HG03520 (cell line): ENCODE measurements around the gene TP53TG5.

ENCODE experiments used
- ATAC-seq: cut with Tn5 transposase; IDR thresholded peaks from one replicate; pipeline ENCODE4 v1.9.1; 2021; ENCODE audit warnings: mild to moderate bottlenecking, moderate library complexity; ENCODE audit not compliant: unreplicated experiment

The TP53TG5 gene

GRCh38 chr20:45347936-45348778, 30.0 kb downstream of the TP53TG5 start, which contains the start of gene SDC4:
SDC4 (minus strand) TSS chr20:45348424; CDS start chr20:45348384, 40 bp downstream.
- no peak for ATAC-seq

DNA sequence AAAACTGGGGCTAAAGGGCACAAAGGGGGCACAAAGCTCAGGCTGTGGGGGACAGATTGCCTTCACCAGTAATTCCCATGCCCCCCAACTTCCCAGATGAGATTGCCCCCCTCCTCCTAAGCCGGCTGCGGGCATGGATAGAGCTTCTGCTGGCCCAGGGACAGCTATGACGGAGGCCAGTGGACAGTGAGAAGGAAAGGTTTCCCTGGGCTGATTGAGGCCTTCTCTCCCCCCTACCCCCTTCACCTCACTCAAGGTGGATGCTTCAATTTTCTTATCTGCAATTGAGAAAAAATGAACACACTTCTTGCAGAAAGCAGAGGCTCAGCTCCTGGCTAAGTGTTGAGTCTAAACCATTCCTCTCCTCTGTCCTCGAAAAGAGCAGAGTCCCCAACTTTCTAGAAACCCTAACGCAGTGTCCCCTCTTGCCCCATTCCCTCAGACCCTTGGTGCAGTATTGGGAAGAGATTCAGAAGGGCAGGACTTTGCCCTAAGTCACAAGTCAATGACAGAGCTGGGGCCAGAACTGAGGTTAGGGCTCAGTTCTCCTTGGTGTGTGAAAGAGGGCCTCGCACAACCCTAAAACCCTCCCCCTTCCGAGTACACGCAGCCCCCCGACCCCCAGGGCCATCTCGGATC, 30.7 kb downstream of the TP53TG5 start:
- ATAC-seq, result no peak

GRCh38 chr20:45346851-45347250, 31.3 kb downstream of the TP53TG5 start:
- ATAC-seq, result no peak

DNA sequence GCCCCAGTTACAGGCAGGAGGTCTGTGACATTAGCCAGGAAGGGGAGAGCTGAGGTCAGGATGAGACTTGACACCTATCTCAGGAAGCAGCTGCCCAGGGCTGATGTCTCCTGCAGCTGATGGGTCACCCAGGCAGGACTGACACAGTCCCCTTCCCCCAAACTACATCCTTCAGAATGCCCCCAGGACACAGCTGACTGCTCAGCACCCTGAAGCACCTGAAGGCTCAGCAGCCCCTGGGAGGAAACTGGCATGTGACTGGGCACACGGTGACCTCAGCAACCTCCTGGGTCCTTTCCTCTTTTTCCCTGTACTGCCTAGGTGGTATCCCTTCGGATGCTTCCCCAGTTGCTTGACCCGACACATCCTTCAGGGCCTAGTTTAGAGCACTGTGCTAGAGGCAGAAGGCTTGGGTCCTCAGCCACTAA, 31.8 kb downstream of the TP53TG5 start:
- ATAC-seq, result no peak

DNA sequence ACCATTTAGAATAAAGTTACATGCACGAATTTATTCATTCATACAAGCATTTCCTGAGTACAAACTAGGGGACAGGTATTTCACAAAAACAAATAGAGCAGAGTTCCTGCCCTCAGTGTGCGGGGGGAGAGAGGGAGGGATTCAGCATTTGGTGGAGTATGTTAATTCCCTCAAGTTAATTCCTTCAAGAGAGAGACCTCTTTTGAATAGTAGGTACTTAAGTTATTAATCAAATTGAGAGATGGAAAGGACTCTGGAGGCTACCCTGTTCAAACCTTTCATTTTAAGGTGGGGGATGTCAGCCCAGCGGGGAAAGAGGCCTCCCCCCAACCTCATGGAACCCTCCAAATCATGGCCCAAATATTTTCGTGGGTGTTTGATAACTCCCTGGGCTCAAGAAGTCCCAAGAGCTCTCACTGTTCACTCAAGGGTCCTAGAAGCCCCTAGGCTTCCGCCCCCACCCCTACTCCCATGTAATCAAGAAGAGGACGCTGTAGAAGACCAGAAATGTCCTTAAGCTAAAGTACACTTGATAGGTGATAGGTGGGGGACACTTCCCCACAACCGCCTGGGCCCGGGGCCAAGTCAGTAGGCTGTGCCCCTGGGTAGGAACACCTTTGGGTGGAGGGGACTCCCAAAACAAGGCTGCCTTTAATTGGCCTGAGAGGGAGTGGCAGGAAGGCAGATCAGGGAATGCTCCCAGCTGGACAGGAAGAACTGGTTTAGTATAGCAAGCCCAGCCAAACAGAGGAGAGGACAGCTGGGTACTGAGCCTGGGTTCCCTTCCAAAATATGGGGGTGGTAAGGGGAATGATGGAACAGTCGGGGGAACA, 32.8 kb downstream of the TP53TG5 start:
- no peak for ATAC-seq

DNA sequence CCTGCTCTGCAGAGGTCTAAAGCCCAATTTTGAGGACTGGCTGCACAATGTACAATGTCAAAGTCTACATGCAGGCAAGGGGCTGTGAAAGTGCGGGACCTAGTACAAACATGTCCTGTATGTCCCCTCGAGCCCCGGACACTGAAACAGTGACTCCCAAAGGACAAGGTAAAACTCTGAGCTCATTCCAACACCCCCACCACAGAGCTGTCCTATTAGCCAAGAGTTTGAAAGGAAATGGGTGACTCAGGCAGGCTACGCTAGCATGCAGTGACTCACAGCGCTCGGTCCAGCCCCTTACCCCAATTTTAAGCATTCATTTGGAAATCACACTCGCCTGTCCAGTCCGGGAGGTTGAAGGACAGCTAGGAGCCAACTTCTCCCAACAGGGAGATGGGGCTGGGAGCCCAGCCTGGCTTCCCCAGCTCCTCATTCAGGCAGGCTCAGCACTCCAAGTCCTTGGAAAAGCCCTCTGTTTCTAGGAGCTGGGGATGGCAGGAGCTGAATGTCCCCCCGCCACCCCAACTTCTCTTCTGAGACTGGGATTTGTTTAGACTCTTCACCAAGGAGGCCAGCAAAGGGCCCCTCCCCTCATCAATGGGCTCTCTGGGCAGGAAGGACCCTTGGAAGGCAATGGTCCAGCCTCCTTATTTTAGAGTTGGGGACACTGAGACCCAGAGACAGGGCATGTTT, 33.8 kb downstream of the TP53TG5 start:
- no peak for ATAC-seq

GRCh38 chr20:45343532-45344167, 34.5 kb downstream of the TP53TG5 start:
- ATAC-seq, result no peak

DNA sequence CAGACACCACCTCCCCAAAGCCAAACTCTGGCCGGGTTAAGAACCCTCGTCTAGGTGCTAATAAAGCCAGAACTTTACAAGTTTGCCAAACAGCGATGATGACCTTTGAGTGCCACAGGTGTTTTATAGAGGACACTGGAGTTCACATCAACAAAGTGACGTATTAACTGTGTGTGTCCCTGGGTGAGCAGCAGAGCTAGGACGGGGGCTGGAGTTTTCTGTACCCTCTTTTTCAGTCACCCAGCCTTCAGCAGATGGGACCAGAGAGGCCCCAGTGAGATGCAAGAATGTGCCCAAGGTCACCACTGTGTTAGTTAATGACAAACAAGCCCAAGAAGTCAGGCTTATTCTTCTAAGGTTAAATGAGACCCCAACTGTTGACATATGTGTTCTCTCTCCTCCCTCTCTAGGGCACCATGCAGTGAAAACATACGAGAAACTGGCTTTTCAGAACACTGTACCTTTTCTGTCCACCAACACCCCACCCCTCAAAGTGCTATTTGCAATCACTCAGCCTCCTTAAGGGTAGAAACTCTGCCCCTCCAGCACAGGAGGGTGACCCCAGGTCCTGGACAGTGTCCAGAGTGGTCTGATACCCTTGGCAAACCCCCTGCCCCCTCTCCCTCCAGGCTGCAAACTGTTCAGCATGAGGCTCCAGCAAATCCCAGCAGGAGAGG, 35.1 kb downstream of the TP53TG5 start:
- ATAC-seq, result no peak

GRCh38 chr20:45341939-45342854, 35.9 kb downstream of the TP53TG5 start:
- no peak for ATAC-seq

DNA sequence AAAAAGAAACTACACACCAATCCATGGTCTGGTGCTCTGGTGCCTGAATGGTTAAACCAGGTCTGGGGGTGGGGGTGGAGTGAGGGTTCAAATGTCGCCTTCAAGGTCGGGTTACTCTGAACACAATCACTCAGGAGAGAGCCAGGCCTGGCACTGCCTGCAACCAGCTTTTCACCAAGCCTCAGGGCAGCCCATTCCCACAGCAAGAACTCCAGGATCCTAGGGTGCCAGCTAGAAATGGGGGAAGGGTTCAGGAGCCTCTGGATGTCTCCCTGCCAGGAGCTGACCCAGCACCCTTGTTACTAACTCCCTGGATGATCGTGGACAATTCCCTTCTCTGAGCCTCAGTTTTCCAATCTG, 36.6 kb downstream of the TP53TG5 start:
- ATAC-seq, result no peak

- no peak for ATAC-seq
These were observed 37.2 kb downstream of the TP53TG5 start for GRCh38 chr20:45340951-45341350.

GRCh38 chr20:45340236-45340847, 37.8 kb downstream of the TP53TG5 start:
- ATAC-seq, result no peak

- ATAC-seq, result no peak
These were observed 38.3 kb downstream of the TP53TG5 start for GRCh38 chr20:45339799-45340198.

- no peak for ATAC-seq
These were observed 39.0 kb downstream of the TP53TG5 start for GRCh38 chr20:45339084-45339483.

DNA sequence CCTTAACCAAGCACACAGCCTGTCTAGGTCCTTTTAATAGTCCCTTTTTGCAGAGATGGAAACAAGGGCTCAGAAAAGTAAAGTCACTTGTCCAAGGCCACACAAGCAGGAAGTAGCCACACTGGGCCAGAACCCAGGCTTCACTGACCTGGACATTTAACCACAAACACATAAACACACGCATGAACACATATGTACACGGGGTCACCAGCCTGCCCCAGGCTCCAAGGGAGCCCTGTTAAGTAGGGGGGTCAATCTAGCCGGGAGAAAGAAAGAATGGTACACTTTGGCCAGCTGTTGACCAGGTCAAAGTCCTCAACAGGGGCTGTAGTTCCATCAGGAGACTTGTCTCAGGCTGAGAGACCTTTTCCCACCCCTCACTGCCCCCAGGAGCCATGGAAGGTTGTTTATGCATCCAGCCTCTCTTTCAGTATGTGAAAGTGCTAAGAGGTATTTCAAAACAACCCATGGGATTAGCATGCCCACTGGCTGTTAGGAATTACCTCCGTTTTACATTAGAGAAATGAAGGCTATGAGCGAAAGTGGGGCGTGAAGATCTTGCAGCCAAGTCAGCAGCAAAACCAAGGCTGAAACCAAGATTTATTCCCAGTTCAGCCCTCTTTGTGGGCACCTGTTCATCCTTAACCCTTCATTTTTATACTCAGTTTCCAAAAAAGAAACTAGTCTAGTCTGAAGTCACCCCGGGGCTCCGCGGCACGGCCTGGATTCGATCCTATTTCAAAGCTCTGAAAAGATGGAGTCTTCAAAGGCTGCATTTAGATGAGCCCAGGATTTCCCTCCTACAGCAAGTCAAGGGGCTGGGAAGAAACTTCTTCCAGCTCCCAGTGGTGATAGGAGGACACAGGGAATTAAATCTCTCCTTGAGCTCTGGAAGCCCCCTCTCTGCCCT, 39.7 kb downstream of the TP53TG5 start:
- ATAC-seq, result no peak

DNA sequence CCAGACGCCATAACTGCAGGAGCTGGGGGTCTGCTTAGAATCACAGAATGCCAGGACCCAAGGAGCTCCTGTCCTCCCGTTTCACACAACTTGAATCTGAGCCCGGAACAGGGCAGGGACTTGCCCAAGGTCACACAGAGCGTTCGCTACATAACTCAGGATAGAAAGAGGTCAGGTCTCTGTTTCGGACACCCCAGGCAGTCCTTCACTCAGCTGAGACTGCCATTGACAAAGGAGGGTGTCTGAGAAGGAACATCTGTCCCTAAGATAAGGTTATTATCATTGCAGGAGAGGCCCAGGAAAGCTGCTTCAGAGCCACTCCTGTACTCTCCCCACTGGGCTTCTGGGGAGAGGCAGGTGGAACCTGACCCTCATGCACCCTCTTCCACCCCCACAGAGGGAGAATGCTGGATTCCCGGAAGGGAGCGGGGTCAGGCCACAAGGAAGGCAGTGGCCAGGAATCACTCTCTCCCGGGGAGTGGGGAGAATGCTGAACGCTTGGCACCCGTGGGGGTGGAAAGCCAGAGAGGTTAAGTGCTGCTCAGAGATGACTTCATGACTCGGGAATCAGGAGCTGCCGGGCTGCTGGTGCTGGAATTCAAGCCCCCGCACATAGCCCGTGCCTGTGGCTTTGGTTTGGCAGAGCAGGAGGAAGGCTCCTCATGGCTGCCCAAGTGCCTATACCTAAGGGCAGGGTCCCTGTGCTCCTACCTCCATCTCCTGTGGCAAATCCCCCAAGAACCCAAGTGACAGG, 40.6 kb downstream of the TP53TG5 start:
- no peak for ATAC-seq
